Measurements from ENCODE around the gene PKMYT1.

DNA sequence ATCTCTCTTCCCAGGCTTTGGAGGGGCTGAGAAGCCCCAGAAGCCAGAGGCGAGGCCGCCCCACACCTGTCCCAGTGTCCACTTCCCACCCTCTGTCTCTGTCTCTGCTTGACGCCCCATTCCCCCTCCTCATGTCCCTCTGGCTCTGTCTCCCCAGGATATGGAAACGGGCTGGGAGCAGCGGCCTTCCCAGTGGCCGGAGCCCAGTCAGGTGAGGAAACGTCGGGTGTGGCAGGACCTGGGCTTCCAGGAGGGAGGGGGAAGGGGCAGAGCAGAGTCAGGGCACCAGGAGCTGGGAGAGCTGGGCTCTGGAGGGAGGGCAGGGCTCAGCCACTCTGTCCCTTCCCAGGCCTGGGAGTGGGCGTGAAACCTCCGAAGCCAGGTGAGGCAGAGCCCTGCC, 10.6 kb upstream of the PKMYT1 start:
- TF ChIP-seq POLR2AphosphoS5 (IDR thresholded peaks at IDR 0.05; ENCODE audit: low read depth, low read length) = no peak
- no peak for TF ChIP-seq POU2F2 (IDR thresholded peaks at IDR 0.05; ENCODE audit: low read depth, low read length)

All from GM12891 (cell line).